Measurements from ENCODE around the gene NEK6.

NEK6 gene

DNA sequence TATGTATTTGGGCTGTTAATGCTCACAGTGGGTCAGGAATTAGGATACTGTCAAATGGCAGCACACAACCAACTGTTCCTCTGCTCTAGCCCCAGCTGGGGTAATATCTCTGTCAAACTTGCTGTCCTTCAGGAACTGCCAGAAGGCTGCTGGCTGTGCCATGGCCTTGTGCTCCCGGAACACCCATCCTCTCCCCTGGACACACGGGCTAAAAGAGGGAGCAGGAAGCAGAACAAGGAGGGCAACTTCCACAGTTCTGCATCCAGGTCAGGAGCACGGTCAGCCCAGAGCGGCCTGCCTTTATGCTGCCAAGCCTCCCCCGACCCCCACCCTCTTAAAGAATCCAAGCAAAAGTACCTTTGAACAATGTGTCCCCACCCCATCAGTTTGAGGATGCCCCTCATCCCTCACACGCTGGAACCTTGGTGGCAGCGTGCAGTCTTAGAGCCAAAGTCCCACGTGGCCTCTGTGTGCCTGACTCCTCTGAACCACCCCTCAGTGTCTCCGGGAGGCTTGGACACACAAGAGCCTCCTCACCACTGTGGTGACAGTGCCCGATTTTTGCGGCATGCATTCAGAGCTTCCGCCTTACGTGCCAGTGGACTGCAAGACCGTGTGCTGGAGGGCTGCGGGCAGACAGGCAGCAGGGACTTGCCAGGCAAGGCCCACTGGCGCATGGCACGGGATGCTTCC lies 96.7 kb downstream of the NEK6 start:
- no peak for DNase-seq (ENCODE audit: low read depth, low spot score)

DNA sequence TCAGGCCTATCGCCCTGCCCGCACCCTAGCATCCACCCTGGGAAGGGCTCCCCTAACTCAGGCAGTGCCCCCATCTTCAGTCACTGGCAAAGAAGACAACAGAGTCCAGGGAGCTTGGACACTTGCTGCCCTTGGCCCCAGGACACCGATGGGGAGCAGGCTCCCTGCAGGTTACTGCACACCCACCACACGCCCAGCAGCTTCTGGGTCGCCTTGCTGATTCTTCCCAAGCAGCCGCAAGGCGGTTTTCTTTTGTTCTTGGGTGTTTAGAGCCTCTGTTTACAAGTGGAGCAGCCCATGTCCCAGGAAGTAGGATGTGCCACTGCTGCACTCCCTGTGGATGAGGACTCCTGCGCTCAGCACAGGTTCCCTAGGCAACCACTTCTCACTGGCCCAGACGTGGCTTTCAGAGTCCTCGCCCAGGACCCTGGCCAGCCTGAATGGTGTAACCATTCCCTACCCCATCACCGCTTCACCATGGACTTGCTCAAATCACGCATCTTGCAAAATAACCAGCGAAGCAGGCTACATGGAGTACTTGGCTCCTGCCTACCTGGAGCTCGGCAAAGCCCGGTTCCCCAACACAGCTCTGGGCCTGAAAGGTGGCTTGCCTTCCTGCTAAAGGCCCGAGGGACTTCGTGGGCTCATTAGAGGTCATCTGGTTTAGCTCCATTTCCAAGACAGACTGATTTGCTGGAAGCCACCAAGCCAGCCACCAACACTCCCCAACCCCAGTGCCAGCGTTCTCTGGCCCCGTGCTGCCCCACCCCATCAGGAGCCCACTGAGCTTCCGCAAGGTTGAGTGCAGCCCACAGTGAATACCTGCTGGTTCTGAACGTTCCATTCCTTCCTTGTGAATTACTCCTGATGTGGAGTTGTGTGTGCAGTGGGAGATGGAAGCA lies 97.5 kb downstream of the NEK6 start:
- DNase-seq (ENCODE audit: low read depth, low spot score): no peak

DNA sequence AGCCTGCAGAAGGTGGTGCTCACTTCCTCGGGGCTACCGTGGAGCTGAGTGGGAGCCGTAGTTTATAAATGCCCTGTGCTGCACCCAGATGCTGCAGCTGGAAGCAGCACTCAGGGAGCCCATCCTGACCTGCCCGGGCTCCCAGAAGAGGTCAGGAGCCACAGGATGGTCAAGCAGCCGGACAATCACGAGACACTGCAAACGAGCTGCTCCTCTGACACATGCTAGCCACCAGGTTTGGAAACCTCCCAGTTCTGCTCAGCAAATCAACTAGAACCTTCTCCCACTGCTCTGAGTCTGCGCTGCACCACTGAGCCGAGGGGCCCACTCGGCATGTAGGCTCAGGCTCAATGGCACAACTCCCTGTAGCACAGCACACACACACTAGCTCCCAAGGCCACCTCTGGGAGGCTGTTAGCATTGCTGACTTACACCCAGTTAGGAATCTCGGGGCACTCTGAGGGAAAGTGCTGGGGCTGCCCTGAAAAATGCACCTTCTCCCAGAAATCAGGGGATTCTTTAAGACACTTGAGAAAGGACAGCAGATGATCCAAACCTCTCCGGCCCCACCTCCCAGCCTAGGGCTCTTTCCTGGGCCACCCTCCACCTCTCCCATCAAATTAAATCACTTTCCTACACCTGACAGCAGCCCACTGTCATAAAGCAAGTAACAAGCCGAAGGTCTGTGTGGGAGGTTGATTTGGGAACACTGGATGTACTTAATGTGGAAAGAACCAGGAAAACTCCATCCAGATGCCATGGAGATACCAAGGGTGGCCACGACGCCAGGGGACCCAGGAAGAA lies 98.4 kb downstream of the NEK6 start:
- no peak for DNase-seq (ENCODE audit: low read depth, low spot score)

DNA sequence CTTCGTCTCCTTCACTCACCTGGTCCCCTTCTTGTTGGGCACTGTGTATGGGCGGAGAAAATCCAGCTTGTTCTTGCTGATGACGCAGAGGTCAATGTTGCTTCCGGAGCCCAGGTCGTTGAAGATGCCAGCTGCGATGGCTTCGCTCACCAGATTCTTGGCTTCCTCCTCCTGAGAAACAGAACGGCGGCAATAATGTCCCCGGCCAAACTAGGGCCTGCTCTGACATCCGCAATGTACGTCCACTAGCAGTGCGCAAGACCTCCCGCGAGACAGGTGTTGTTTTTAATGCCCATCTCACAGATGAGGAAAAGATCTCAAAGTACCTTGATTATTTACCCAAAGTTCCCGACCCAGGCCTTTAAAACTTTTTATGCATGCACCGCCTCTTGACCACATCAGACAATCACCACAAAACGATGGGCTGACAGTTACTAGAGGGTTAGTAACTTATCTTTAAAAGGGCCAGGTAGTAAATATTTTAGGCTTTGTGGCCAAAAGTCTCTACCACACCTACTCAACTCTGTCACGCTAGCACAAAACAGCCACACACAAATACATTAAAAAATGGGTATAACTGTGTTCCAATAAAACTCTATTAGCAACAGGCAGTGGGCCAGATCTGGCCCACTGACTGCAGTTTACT lies 99.1 kb downstream of the NEK6 start:
- no peak for DNase-seq (ENCODE audit: low read depth, low spot score)

DNA sequence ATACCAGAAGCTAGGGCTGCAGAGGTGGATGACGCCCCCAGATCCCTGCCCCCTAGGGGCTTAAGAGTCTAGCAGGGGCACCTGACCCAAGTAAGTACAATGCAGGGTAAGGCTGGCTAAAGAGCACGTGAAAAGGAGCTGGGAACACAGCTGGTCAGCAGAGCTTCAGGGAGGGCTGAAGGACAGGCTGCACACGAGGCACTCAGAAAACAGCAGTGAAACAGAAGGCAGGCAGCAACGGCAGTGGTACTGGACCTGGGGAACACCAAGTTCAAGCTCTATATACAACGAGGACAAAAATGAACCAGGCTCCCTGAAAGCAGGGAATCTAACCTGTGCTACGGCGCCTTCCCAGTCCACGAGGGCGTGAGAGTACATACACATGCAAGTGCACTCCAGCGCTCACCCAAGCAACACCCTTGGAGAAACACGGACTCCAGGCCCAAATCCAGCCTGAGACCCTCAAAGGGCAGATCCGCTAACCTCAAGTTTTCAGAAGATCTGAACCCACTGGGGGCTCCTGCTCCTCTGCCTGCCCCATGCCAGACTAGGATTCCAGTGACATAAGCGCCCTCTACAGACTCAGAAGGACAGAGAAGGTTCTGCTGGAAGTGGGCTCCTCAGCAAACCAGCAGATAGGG lies 100.1 kb downstream of the NEK6 start:
- no peak for DNase-seq (ENCODE audit: low read depth, low spot score)

DNA sequence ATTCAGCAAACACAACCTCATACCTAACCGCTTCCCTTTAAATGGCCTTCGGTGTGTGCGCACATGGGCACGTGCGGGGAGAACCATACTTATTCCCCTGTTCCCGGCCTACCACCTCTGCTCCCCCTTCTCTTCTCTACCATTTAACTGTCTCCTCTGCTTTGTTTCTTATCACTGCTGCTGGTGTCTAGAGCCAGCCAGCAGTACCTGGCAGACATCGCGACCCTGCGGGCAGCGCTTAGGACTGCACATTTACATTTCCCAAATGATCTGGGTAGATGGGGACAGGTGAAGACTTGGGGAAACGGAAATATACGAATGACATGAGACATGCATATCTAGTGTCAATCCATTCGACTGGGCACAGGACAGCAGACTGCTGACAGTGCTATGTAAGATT lies 100.9 kb downstream of the NEK6 start:
- DNase-seq (ENCODE audit: low read depth, low spot score): no peak

DNA sequence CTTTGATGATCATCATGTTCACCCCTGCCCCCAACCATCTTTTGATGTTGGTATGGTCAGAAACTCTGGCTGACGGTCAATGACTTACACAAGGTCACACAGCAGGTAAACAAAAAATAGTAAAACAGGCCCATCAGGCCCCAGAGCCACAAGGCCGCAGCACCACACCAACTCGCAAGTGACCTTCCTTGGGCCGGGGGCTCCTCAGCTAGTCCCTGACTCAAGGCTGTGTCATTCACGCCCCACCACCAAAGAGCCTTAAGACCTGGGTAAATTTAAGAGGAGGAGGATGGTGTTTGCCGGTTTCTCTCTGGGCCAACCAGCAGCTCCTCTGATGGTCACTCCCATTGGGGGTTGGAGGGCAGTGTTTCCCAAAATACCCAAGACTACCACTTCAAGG lies 101.7 kb downstream of the NEK6 start:
- no peak for DNase-seq (ENCODE audit: low read depth, low spot score)

DNA sequence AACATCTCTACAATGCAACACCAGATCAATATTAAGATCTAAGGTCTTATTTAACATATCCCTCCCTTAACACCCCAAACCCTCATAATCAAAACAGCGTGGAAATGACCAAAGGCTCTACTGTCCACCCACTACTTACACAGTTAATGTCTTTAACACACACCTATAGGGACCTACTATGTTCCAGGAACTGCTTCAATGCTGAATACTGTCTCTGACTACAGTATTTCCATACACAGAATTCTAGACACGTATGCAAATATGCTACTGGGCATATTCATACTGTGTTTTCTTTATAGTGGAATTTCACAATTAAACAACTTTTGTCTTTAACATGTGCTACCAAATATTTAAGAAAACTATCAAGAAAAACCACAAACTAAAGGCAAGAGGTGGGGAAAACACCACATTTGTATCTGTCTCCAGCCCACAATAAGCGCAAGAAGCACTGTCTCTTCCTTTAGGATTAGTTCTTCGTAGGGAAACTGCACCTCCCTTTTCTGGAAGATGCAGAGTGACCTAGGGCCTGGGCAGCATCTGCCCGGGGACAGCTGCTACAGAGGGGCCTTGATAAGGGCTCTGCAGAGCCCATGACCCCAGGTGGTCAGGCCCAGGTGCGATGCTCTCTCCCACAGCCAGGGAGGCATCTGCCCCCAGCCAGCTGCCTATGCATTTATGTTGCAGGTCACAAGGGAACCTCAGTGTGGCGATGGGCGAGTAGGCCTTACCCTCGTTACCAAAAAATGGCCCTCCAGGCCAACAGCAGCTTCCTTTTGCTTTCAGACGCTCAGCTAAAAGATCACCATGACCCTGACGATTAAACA lies 102.3 kb downstream of the NEK6 start:
- DNase-seq (ENCODE audit: low read depth, low spot score): no peak

DNA sequence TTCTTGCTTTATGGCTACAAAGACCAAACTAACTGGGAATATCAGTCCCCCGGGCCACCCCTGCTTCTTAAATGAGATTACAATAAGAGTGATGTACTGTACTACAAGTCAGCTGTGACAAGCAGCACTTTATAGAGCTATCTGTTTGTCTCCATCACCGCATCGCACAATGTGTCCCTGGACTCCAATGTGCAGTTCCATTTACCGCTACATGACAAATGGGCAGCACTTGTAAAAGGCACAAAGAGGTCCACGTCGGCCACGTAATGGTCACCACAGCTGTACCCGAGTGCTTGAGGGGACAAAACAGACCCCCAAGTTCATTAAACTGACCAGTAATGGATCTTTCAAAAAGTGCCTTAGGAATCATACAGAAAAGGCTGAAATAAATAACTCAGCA lies 103.4 kb downstream of the NEK6 start:
- no peak for DNase-seq (ENCODE audit: low read depth, low spot score)

DNA sequence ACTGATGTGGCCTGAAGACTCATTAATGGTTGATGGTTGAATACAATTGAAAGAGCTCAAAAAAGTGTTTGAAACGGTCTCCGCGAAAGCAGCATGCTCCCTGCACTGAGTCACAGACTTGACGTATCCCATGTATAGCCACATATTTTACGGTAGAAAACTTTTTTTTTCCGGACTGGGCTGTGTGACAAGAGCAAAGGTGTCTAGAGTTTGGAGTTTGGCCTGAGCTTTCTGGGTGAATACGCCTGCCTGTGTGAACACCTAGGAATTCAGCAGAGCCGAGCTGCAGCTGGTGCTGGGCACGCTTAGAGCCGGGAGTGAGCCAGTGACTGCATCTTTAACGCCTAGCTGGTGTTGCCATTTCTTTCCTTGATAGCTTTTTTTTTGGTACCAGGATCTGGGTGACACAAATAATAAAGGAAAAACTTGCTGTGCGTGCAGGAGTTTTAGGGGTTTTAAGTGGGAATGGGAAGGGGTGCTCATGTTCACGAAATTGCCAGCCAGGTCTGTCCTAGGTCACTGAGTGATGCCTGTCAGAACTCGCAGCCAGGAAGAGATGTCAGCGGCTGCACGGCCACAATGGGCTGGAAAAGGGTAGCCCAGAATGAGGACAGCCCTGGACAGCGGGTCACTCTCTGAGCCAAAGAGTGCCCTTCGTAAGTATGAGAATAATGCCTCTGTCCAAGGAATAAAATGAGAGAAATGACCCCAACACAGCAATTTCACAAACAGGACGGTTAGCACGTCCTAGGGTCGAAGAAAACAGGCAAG lies 105.8 kb downstream of the NEK6 start:
- no peak for DNase-seq (ENCODE audit: low read depth, low spot score)

DNA sequence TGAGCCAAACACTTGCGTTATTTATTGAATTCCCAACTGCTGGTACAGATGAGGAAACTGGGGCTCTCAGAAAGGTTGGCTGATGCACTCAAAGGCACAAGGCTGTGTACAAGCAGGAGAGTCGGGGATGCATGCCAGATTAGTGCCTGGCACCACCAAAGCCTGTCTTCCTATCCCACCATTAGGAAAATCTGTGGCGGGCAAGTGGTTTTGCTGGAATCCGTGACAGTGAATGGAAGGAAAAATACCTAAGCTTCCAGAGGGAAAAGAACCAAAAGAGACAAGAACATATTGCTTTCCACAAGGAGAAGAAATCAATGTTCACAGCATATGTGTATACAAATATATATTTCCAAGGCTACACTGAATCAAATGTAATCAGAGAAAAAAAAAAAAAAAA lies 106.4 kb downstream of the NEK6 start:
- no peak for DNase-seq (ENCODE audit: low read depth, low spot score)

DNA sequence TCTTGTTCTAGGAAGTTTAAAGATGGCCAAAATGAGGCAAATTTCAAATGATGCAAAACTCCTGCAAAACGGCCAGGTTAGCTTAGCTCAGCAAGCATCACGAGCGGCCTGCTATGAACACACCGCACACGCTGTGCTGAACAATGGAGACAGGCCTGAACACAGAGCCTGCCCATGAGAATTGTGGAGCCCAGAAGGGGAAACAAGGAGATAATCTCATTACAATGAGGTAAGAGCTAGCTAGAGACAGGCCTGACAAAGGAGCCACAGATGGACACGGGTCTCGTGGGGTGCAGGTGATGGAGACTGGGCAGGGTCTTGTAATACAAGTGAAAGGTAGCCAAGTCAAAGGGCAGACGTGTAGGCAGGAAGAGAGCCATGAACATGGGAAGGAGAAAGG lies 107.3 kb downstream of the NEK6 start:
- no peak for DNase-seq (ENCODE audit: low read depth, low spot score)

DNA sequence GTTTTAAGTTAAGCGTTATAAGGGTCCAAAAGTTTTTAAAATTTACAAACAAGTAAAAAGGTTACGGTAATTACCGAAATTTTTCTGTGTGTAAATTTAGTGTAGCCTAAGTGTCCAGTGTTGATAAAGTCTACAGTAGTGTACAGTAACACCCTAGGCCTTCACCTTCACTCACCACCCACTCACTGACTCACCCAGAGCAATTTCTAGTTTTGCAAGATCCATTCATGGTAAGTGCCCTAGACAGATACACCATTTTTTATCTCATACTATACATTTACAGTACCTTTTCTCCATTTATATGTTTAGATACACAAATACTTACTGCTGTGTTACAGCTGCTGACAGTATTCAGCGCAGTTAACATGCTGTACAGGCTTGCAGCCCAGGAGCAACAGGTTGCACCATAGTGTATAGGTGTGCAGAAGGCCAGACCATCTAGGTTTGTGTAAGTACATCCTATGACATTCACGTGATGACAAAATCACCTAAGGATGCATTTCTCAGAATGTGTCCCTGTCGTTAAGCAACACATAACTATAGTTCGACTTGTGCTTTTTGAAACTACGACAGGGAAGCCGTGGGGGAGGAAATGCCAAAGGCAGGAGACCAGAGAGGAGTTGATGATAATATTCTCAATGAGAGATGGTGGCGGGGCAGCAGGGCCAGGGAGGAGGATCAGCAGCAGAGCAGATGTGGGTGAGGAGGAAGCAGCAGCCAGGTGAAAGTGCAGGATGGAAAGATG lies 108.9 kb downstream of the NEK6 start:
- DNase-seq (ENCODE audit: low read depth, low spot score): no peak

DNA sequence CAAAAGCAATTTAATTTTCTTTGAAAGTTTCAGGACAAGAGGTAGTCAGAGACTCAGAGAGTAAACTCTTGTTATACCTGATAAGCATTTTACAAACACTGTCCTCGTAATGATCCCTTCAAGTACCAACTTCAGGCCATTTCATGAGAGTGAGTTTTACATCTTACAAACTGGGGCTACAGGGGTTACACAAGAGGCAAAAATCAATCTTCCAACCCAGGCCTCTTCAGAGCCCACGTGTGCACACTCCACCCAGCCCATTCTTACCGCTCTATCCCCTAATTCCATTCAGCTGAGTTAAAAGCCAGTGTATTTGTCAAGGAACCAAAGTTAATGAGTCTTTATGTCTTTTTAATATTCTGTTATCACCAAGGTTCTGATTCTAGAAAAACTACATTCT lies 110.9 kb downstream of the NEK6 start:
- no peak for DNase-seq (ENCODE audit: low read depth, low spot score)

DNA sequence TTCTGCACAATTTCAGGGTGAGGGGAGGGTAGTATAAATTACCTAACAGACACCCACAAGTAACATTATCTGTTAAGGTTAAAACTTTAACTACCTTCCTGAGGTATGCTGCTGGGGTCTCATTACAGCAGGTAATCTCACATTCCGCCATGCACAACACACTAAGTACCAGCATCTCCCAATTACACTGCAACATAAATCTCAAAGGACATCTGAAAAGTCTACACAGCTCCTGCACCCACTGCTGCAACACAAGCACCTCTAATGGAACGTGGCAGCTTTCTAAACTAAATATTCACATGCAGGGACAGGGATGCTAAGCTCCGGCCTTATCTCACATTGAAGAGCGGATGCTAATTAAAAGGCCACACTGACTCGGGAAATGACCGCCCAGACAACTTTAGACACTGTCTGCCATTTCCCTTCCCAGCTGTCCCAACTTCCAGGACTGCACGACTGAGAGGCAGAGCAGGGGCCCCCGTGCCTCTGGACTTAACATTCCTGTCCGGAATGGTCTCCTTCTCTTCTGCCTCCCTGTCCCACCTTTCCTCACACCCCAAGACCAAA lies 111.6 kb downstream of the NEK6 start:
- DNase-seq (ENCODE audit: low read depth, low spot score): no peak

DNA sequence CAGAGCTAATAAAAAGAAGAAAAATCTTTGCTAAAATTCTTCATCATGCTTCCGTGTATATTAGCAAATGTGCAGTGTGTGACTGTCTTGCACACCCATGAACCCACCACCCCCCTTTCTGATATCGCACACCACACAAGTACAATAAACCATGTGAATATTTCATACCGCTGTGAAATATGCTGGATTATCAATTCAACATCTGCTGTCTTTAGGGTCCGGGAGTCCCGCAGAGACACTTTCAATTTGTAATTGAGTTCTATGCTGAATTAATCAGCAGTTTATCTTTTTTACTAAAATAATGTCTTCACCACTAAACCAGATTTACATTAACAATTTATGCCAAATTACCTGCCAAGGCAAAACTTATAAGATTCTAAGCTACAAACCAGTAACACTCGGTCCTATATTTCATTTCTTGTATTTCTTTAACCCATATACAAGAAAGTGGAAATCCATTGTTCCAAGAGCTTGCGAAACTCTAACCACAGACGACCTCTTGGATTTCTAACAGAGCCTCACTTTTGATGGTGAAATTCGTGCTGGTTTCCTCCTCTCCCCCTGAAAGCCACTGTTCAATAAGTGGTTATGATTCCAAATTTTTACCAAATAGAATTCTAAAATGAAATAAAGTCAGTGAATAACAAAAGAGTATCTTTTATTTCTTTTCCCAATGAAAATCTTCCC lies 113.3 kb downstream of the NEK6 start:
- no peak for DNase-seq (ENCODE audit: low read depth, low spot score)

DNA sequence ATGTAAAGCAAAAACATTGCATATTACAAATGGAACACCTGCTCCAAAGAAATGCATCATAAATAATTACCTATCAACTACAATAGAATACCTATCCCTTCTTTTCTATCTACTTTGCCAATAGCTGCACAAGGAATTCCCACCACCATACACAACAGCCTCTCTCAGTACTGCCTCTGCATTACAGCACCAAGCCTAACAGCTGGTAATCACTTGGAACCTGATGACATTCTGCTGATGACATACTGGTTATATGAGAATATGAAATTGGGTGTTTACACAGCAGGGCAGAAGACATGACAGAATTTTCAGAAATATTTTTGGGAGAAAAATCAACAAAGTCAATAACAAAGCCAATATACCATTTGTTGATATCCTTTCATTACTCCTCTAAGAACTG lies 114.3 kb downstream of the NEK6 start:
- no peak for DNase-seq (ENCODE audit: low read depth, low spot score)

DNA sequence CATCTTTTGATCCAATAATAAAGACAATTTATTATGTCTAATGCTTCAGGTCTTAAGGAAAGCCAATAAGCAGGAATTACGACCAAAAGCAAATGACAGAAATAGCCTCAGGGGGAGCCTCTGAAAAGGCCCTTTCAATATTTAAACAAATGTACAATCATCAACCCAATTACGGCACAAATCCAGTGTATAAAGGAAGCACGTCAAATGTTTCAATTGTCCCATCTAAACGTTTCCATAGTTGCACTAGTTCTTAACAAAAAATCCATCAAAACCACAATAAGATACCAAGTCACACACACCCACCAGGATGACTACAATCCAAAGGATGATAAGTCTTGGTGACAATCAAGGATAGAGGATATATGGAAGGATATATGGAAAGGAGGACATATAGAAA lies 115.6 kb downstream of the NEK6 start:
- DNase-seq (ENCODE audit: low read depth, low spot score): no peak
